DMS114 treated with DMSO at 0.1 percent for 48 hours (cell line): ENCODE data around the gene ITPK1.

Experiments
- DNase-seq: peaks from one replicate; lab custom pipeline; 2025; ENCODE audit not compliant: unreplicated experiment; lab: John Stamatoyannopoulos, UW

Gene ITPK1

GRCh38 chr14:93045965-93046704 lies 69.6 kb downstream of the ITPK1 start:
- no peak for DNase-seq

GRCh38 chr14:93045211-93045674 lies 70.5 kb downstream of the ITPK1 start:
- DNase-seq = no peak

- DNase-seq = no peak
Measured at GRCh38 chr14:93044556-93044955, 71.2 kb downstream of the ITPK1 start.

- DNase-seq = no peak
Measured at GRCh38 chr14:93044121-93044520, 71.6 kb downstream of the ITPK1 start.

GRCh38 chr14:93042968-93043940 lies 72.5 kb downstream of the ITPK1 start:
- DNase-seq = no peak

GRCh38 chr14:93041830-93042229 lies 73.9 kb downstream of the ITPK1 start:
- no peak for DNase-seq

GRCh38 chr14:93040982-93041381 lies 74.7 kb downstream of the ITPK1 start:
- DNase-seq = no peak

- no peak for DNase-seq
Measured at GRCh38 chr14:93040443-93040842, 75.3 kb downstream of the ITPK1 start.

- DNase-seq = no peak
Measured at GRCh38 chr14:93039649-93040315, 75.9 kb downstream of the ITPK1 start.

GRCh38 chr14:93037351-93037750 lies 78.4 kb downstream of the ITPK1 start:
- no peak for DNase-seq

- DNase-seq = no peak
Measured at GRCh38 chr14:93036652-93037345, 78.9 kb downstream of the ITPK1 start.

GRCh38 chr14:93035917-93036651 lies 79.6 kb downstream of the ITPK1 start:
- no peak for DNase-seq

- no peak for DNase-seq
Measured at GRCh38 chr14:93035585-93035916, 80.2 kb downstream of the ITPK1 start.

- no peak for DNase-seq
Measured at GRCh38 chr14:93034671-93034994, 81.1 kb downstream of the ITPK1 start.

GRCh38 chr14:93033983-93034670 lies 81.6 kb downstream of the ITPK1 start:
- DNase-seq = no peak

GRCh38 chr14:93033084-93033982 lies 82.4 kb downstream of the ITPK1 start:
- DNase-seq = no peak

GRCh38 chr14:93032421-93032936 lies 83.2 kb downstream of the ITPK1 start:
- no peak for DNase-seq

GRCh38 chr14:93031505-93032315 lies 84.0 kb downstream of the ITPK1 start:
- DNase-seq = no peak
